ENCODE measurements around the gene G2E3.
"Not testable (repeated sequence)": the region's sequence is repeated elsewhere in the genome, so short reads cannot be mapped to it uniquely, and the experiment has no call there.

Gene G2E3

DNA sequence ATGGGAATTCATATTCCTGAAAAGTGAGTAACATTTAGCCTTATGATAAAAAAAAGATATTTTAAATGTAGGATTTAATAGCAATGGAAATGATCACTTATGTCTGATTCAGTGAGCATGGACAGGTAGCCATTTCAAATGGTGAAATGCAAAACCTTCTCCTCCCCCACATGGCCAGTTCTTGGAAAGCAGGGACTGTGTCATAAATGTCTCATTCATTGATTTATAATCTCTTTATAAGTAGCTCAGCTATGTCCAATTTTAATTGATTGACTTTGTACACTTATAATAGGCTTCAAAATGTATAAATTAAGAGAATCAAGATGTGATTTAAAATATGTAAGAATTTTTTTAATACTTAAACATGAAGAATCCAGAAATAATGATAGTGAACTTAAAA lies 38.5 kb downstream of the G2E3 start:
- no peak overlapping the region for H3K4me3 ChIP-seq (replicated peaks in 1 of 2; ENCODE audit: low read depth in 2 of 2, low read length in 2 of 2)
- TF ChIP-seq, protein P1, sequence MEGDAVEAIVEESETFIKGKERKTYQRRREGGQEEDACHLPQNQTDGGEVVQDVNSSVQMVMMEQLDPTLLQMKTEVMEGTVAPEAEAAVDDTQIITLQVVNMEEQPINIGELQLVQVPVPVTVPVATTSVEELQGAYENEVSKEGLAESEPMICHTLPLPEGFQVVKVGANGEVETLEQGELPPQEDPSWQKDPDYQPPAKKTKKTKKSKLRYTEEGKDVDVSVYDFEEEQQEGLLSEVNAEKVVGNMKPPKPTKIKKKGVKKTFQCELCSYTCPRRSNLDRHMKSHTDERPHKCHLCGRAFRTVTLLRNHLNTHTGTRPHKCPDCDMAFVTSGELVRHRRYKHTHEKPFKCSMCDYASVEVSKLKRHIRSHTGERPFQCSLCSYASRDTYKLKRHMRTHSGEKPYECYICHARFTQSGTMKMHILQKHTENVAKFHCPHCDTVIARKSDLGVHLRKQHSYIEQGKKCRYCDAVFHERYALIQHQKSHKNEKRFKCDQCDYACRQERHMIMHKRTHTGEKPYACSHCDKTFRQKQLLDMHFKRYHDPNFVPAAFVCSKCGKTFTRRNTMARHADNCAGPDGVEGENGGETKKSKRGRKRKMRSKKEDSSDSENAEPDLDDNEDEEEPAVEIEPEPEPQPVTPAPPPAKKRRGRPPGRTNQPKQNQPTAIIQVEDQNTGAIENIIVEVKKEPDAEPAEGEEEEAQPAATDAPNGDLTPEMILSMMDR (IDR thresholded peaks at IDR 0.05; ENCODE audit: low read depth, low read length): no peak
- DNase-seq (ENCODE audit: low read depth in 2 of 2): no peak

DNA sequence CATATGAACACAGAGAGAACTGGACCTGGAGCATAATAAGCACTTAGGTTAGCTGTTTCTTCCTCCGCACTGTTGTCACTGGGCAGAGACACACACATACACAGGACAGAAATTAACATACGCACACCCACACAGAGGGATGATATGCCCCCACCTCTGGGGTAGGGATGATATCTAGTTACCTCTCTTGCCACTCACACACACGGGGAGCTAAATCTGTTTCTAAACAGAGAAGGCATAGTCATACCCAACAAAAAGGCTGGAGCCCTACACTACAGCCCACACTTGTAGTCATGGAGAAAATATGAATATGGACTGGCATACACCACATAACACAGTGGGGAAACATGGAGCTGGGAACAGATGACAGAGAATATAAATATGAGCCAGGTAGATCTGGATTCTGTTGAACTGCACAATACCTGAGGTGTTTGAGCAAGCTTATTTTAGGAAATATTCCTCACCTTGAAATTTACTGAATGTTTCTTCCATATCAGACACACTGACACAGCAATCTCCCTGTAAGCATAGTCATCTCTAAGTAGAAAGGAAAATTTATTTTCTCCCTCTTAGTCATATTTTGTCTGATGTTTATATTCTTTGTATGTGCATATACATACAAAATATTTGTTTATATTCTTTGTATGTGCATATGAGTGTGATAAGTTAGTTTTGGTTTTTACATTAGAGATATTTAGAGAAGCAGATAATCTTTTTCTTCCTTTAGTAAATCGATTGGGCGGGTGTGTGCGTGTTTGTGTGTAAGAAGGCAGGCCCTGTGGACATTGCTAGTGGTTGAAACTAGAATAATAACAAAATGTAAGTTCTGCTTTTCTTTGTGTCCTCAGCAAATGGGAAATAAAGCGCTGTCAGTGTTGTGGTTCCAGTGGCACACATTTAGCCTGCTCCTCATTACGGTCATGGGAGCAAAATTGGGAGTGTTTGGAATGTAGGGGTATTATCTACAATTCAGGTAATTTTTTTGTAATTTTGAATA lies 42.3 kb downstream of the G2E3 start:
- no peak overlapping the region for H3K4me3 ChIP-seq (replicated peaks in 1 of 2; ENCODE audit: low read depth in 2 of 2, low read length in 2 of 2)
- TF ChIP-seq, protein P1 (IDR thresholded peaks at IDR 0.05; ENCODE audit: low read depth, low read length): no peak

DNA sequence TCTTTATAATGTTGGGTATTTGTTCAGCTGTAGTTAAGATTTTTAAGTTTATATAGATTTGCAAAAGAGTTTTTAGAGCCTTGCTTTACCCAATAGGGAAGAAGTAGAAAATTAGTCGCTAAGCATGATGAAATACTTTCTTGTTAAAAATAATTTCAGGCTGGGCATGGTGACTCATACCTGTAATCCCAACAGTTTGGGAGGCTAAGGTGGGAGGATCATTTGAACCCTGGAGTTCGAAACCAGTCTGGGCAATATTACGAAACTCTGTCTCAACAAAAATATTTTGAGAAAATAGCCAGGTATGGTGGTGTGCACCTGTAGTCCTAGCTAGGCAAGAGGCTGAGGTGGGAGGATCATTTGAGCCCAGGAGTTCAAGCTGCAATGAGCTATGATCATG lies 44.4 kb downstream of the G2E3 start:
- TF ChIP-seq, protein P1 (IDR thresholded peaks at IDR 0.05; ENCODE audit: low read depth, low read length): no peak
- DNase-seq (ENCODE audit: low read depth in 2 of 2): peak in 1 of 2 donors; percentile 19
- no peak overlapping the region for H3K4me3 ChIP-seq (replicated peaks in 1 of 2; ENCODE audit: low read depth in 2 of 2, low read length in 2 of 2)

More for the DNA sequence above, 42.3 kb downstream of the G2E3 start:
- no peak for DNase-seq (ENCODE audit: low read depth in 2 of 2)

DNA sequence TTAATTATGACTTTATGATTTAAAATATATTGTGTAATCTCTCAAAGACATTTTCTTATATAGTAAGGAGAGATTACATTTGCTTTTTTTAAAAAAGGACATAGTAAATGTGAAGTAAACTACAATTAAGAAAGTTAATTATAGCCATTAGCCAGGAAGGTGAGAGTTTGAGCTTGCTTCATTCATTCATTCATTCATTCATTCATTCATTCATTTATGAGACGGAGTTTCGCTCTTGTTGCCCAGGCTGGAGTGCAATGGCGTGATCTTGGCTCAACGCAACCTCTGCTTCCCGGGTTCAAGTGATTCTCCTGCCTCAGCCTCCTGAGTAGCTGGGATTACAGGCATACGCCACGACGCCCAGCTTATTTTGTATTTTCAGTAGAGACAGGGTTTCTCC lies 45.7 kb downstream of the G2E3 start:
- not testable (repeated sequence) for DNase-seq (ENCODE audit: low read depth in 2 of 2); H3K4me3 ChIP-seq (replicated peaks in 1 of 2; ENCODE audit: low read depth in 2 of 2, low read length in 2 of 2)

DNA sequence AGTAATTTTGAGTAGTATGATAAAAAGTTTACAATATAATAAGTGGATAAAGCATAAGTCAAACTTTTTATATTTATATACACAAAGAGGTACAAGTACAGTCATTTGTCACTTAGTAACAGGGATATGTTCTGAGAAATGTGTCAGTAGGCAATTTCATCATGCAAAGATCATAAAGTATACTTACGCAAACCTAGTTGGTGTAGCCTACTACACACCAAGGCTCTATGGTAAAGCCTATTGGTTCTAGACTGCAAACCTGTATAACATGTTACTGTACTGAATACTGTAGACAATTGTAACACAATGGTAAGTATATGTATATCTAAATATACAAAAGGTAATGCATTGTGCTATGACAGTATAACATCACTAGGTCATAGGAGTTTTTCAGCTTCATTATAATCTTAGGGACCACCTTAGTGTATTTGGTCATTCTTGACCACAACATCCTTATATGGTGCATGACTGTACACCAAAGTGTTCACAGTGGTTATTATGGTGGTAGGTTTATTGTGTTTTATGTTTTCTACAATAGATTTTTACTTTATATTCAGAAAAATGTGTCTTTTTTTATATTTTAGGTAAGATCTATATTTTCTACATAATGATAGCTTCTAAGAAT lies 48.3 kb downstream of the G2E3 start:
- peak in 1 of 2 donors; percentile 44 for DNase-seq (ENCODE audit: low read depth in 2 of 2)
- TF ChIP-seq, protein P1 (IDR thresholded peaks at IDR 0.05; ENCODE audit: low read depth, low read length): no peak
- no peak overlapping the region for H3K4me3 ChIP-seq (replicated peaks in 1 of 2; ENCODE audit: low read depth in 2 of 2, low read length in 2 of 2)

DNA sequence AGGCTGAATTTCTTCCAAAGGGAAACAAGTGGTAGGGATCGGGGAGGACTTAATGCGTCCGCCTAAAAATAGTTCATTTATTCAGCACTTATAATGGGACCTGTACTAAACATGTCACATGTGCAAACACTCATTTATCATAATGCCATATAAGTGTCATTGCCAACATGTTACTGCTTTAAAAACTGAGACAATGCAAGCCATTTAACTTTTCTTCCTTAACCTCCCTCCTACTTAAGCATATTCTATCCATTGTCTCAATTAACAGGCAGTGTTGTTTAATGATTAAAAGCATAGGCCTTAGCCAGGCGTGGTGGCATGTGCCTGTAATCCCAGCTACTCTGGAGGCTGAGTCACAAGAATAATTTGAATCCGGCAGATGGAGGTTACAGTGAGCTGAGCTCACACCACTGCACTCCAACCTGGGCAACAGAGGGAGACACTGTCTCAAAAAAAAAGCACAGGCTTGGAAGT lies 49.6 kb downstream of the G2E3 start:
- no peak overlapping the region for H3K4me3 ChIP-seq (replicated peaks in 1 of 2; ENCODE audit: low read depth in 2 of 2, low read length in 2 of 2)
- DNase-seq (ENCODE audit: low read depth in 2 of 2): peak; percentile 10 to 66
- TF ChIP-seq, protein P1 (IDR thresholded peaks at IDR 0.05; ENCODE audit: low read depth, low read length): peak; percentile 11

DNA sequence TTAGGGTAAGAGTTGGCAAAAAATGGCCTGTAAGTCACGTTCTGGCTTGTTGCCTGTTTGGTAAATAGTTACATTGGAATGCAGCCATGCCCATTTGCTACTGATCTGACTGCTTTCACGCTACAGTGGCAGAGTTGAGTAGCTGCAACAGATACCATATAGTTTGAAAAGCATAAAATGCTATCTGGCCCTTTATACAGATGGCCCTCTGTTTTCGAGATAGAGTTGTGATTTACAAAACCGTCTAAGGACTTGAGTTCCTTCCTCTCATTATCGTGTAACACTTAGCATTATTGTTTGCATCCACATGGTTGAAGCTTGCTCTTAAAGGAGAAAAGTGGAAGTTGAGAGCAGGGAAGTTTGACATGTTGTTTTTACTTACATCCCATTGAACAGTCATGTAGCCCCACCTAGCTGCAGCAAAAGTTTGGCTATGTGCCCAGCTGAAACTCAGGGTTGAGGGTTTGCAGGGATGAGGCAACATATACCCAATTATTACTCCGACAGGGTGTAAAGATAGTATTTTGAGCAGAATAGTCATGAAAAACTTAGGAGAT lies 51.9 kb downstream of the G2E3 start:
- TF ChIP-seq, protein P1 (IDR thresholded peaks at IDR 0.05; ENCODE audit: low read depth, low read length): peak; percentile 29
- DNase-seq (ENCODE audit: low read depth in 2 of 2): peak; percentile 86 to 88
- no peak overlapping the region for H3K4me3 ChIP-seq (replicated peaks in 1 of 2; ENCODE audit: low read depth in 2 of 2, low read length in 2 of 2)

Data from cardiac fibroblast (primary cell).